WTC11 (cell line): ENCODE measurements around the gene HLA-DOB. TPM values are rescaled to one million over a fixed set of nuclear protein-coding genes. Genes with fewer than 3 reads are reported as not detected.

ENCODE experiments used
- ATAC-seq: fragments of 200-7000 bp; cut with Tn5 transposase; 2 replicates; pipeline ENCODE4 v1.10.0; 2021; ENCODE audit warnings: mild to moderate bottlenecking, moderate library complexity
- CTCF ChIA-PET: fragments of 300-600 bp; sonication (Branson Sonifier 250); formaldehyde crosslinking; loops from one replicate; lab custom pipeline; 2021; ENCODE audit warnings: antibody characterized with exemption; lab: Charles Lee
- POLR2A ChIA-PET: fragments of 350-600 bp; sonication (Branson Sonifier 250); formaldehyde crosslinking; loops from one replicate; lab custom pipeline; 2021; ENCODE audit warnings: antibody characterized with exemption; lab: Charles Lee
- DNase-seq: peaks from one replicate; pipeline ENCODE4 v3.0.0; 2021; ENCODE audit warnings: low spot score
- H3K27ac Mint-ChIP-seq: 2 replicates; pipeline ENCODE4 v1.8.0; 2021; ENCODE audit warnings: mixed read lengths
- H3K27me3 Mint-ChIP-seq: 2 replicates; pipeline ENCODE4 v1.8.0; 2021; ENCODE audit warnings: low read depth, mild to moderate bottlenecking, moderate library complexity, mixed read lengths
- H3K36me3 Mint-ChIP-seq: 2 replicates; pipeline ENCODE4 v1.8.0; 2021; ENCODE audit warnings: mixed read lengths
- H3K4me1 Mint-ChIP-seq: 2 replicates; pipeline ENCODE4 v1.8.0; 2022; ENCODE audit warnings: mixed read lengths
- H3K4me3 Mint-ChIP-seq: 2 replicates; pipeline ENCODE4 v1.8.0; 2021; ENCODE audit warnings: mild to moderate bottlenecking, moderate library complexity, mixed read lengths
- H3K9me3 Mint-ChIP-seq: 2 replicates; pipeline ENCODE4 v1.8.0; 2021; ENCODE audit warnings: mixed read lengths
- CREB1 ChIP-seq: sonication (generic); formaldehyde crosslinking; IDR thresholded peaks from 2 replicates; pipeline ENCODE4 v1.8.0; 2023; ENCODE audit warnings: mild to moderate bottlenecking, missing genetic modification reagents
- FOXK1 ChIP-seq: sonication (generic); formaldehyde crosslinking; IDR thresholded peaks from 2 replicates; pipeline ENCODE4 v1.8.0; 2022; ENCODE audit warnings: mild to moderate bottlenecking, moderate library complexity, missing genetic modification reagents
- GABPB1 ChIP-seq: sonication (generic); formaldehyde crosslinking; IDR thresholded peaks from 2 replicates; pipeline ENCODE4 v1.8.1; 2023; ENCODE audit warnings: mild to moderate bottlenecking, missing genetic modification reagents
- GTF2I ChIP-seq: fragments of 250-450 bp; sonication (Bioruptor Pico); conservative IDR thresholded peaks from 2 replicates; pipeline ENCODE4 v1.4.0; 2021; ENCODE audit warnings: mild to moderate bottlenecking
- JAZF1 ChIP-seq: fragments of 250-450 bp; sonication (Bioruptor Pico); IDR thresholded peaks from 2 replicates; pipeline ENCODE4 v1.9.0; 2021; ENCODE audit warnings: moderate library complexity, mild to moderate bottlenecking, inconsistent platforms
- KAT7 ChIP-seq: sonication (generic); formaldehyde crosslinking; IDR thresholded peaks from 2 replicates; pipeline ENCODE4 v1.8.1; 2023; ENCODE audit warnings: missing genetic modification reagents, mild to moderate bottlenecking, borderline replicate concordance
- MLX ChIP-seq: sonication (generic); formaldehyde crosslinking; IDR thresholded peaks from 2 replicates; pipeline ENCODE4 v1.8.1; 2023; ENCODE audit warnings: mild to moderate bottlenecking, missing genetic modification reagents, moderate library complexity
- MXD4 ChIP-seq: fragments of 250-450 bp; sonication (Bioruptor Pico); IDR thresholded peaks from 2 replicates; pipeline ENCODE4 v1.8.0; 2021; ENCODE audit warnings: mild to moderate bottlenecking, moderate library complexity, borderline replicate concordance
- MYBL2 ChIP-seq: sonication (generic); formaldehyde crosslinking; IDR thresholded peaks from 2 replicates; pipeline ENCODE4 v1.8.1; 2023; ENCODE audit warnings: mild to moderate bottlenecking, moderate library complexity, missing genetic modification reagents
- NFYB ChIP-seq: sonication (generic); formaldehyde crosslinking; conservative IDR thresholded peaks from 2 replicates; pipeline ENCODE4 v1.8.0; 2022; ENCODE audit warnings: low read depth, missing genetic modification reagents
- NR2C2 ChIP-seq: sonication (generic); formaldehyde crosslinking; IDR thresholded peaks from 2 replicates; pipeline ENCODE4 v1.8.0; 2022; ENCODE audit warnings: mild to moderate bottlenecking, missing genetic modification reagents
- NR3C1 ChIP-seq: sonication (generic); formaldehyde crosslinking; conservative IDR thresholded peaks from 2 replicates; pipeline ENCODE4 v1.8.1; 2023; ENCODE audit warnings: low read depth, mild to moderate bottlenecking, missing genetic modification reagents
- OVOL2 ChIP-seq: fragments of 250-450 bp; sonication (Bioruptor Pico); IDR thresholded peaks from 2 replicates; pipeline ENCODE4 v1.9.0; 2021; ENCODE audit warnings: mild to moderate bottlenecking, borderline replicate concordance
- SMAD3 ChIP-seq: sonication (generic); formaldehyde crosslinking; IDR thresholded peaks from 2 replicates; pipeline ENCODE4 v1.8.0; 2022; ENCODE audit warnings: missing genetic modification reagents, mild to moderate bottlenecking, borderline replicate concordance
- SMAD4 ChIP-seq: sonication (generic); formaldehyde crosslinking; IDR thresholded peaks from 2 replicates; pipeline ENCODE4 v1.8.0; 2022; ENCODE audit warnings: mild to moderate bottlenecking, missing genetic modification reagents
- SOX15 ChIP-seq: fragments of 250-450 bp; sonication (Bioruptor Pico); IDR thresholded peaks from 2 replicates; pipeline ENCODE4 v1.9.0; 2021; ENCODE audit warnings: mild to moderate bottlenecking
- SP1 ChIP-seq: sonication (generic); formaldehyde crosslinking; conservative IDR thresholded peaks from 2 replicates; pipeline ENCODE4 v1.8.1; 2022; ENCODE audit warnings: missing genetic modification reagents
- STAT6 ChIP-seq: sonication (generic); formaldehyde crosslinking; conservative IDR thresholded peaks from 2 replicates; pipeline ENCODE4 v1.8.1; 2023; ENCODE audit warnings: mild to moderate bottlenecking, low read depth, missing genetic modification reagents, moderate library complexity
- TEAD4 ChIP-seq: sonication (generic); formaldehyde crosslinking; IDR thresholded peaks from 2 replicates; pipeline ENCODE4 v1.8.0; 2022; ENCODE audit warnings: mild to moderate bottlenecking, missing genetic modification reagents
- ZNF121 ChIP-seq: sonication (generic); formaldehyde crosslinking; IDR thresholded peaks from 2 replicates; pipeline ENCODE4 v1.8.0; 2023; ENCODE audit warnings: missing genetic modification reagents
- ZNF138 ChIP-seq: sonication (generic); formaldehyde crosslinking; conservative IDR thresholded peaks from 2 replicates; pipeline ENCODE4 v1.8.1; 2022; ENCODE audit warnings: mild to moderate bottlenecking, moderate library complexity, missing genetic modification reagents
- ZNF232 ChIP-seq: sonication (generic); formaldehyde crosslinking; IDR thresholded peaks from 2 replicates; pipeline ENCODE4 v1.8.0; 2022; ENCODE audit warnings: mild to moderate bottlenecking, missing genetic modification reagents
- ZNF263 ChIP-seq: sonication (generic); formaldehyde crosslinking; IDR thresholded peaks from 2 replicates; pipeline ENCODE4 v1.8.1; 2022; ENCODE audit warnings: low read depth, mild to moderate bottlenecking, moderate library complexity, missing genetic modification reagents
- ZNF317 ChIP-seq: sonication (generic); formaldehyde crosslinking; IDR thresholded peaks from 2 replicates; pipeline ENCODE4 v1.8.1; 2023; ENCODE audit warnings: low read depth, mild to moderate bottlenecking, moderate library complexity, missing genetic modification reagents, borderline replicate concordance
- ZNF423 ChIP-seq: fragments of 250-450 bp; sonication (Bioruptor Pico); IDR thresholded peaks from 2 replicates; pipeline ENCODE4 v2.1.2; 2022; ENCODE audit warnings: mild to moderate bottlenecking, moderate library complexity
- total RNA-seq: library from RNA; stranded (reverse); gene quantifications from 3 replicates; pipeline ENCODE4 v1.2.3, GENCODE V29; 2021
- TF ChIP-seq, protein P1 (sequence below): sonication (generic); formaldehyde crosslinking; IDR thresholded peaks from 2 replicates; pipeline ENCODE4 v1.8.1; 2023; ENCODE audit warnings: mild to moderate bottlenecking, moderate library complexity, missing genetic modification reagents
- TF ChIP-seq, protein P2 (sequence below): sonication (generic); formaldehyde crosslinking; IDR thresholded peaks from 2 replicates; pipeline ENCODE4 v1.8.0; 2022; ENCODE audit warnings: mild to moderate bottlenecking, missing genetic modification reagents
- TF ChIP-seq, protein P3 (sequence below): sonication (generic); formaldehyde crosslinking; IDR thresholded peaks from 2 replicates; pipeline ENCODE4 v1.8.0; 2023; ENCODE audit warnings: mild to moderate bottlenecking, missing genetic modification reagents
- TF ChIP-seq, protein P4 (sequence below): sonication (generic); formaldehyde crosslinking; IDR thresholded peaks from 2 replicates; pipeline ENCODE4 v1.8.0; 2023; ENCODE audit warnings: missing genetic modification reagents

Gene HLA-DOB
- total RNA-seq, 1 experiment from 2014 or later, result 0.15 TPM

- TF ChIP-seq, protein P1, sequence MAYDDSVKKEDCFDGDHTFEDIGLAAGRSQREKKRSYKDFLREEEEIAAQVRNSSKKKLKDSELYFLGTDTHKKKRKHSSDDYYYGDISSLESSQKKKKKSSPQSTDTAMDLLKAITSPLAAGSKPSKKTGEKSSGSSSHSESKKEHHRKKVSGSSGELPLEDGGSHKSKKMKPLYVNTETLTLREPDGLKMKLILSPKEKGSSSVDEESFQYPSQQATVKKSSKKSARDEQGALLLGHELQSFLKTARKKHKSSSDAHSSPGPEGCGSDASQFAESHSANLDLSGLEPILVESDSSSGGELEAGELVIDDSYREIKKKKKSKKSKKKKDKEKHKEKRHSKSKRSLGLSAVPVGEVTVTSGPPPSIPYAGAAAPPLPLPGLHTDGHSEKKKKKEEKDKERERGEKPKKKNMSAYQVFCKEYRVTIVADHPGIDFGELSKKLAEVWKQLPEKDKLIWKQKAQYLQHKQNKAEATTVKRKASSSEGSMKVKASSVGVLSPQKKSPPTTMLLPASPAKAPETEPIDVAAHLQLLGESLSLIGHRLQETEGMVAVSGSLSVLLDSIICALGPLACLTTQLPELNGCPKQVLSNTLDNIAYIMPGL (CRISPR knock-in tag), result no peak
- TF ChIP-seq GABPB1, result no peak
- no peak for TF ChIP-seq NR2C2
- no peak for TF ChIP-seq ZNF232 (CRISPR knock-in tag)
Observed at GRCh38 chr6:32836873-32837272, 20.1 kb upstream of the HLA-DOB start (continued).

DNA sequence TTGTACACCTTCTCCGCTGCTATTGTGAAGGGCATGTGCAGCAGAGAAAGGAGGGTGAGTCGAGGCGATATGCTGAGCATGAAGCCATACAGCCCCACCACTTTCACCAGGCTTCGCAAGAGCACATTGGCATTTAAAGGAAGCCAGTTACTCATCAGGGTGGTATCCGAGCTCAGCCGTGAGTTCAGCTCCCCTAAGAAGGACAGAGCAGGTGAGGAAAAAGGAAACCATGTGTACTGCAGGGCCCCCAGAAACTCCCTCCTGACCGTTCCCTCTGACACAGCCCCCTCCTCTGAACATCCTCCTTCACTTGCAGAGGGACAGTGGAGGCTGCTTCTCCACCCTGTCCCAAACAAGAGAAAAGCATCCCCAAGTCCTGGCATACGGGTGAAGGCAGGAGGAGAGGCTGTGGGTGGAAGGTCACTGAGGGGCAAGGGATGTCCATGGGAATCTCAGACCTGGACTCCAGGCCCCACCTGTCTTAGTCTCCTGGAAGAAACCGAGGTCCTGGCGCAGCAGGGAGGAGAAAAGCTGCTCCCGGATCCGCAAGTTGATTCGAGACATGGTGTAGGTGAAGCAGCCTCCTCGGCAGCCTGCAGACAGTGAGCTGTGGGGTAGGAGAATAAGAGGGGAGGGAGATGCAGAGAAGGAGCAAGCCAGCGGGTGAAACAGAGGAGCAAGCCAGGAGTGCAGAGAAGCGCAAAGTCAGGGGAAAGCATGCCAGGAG is 18.5 kb upstream of the HLA-DOB start:
- Mint-ChIP-seq H3K4me1 (peaks cover 11% of the 10 kb centered on the region), H3K27ac (no peak overlapping the region)
- no peak for ATAC-seq

DNA sequence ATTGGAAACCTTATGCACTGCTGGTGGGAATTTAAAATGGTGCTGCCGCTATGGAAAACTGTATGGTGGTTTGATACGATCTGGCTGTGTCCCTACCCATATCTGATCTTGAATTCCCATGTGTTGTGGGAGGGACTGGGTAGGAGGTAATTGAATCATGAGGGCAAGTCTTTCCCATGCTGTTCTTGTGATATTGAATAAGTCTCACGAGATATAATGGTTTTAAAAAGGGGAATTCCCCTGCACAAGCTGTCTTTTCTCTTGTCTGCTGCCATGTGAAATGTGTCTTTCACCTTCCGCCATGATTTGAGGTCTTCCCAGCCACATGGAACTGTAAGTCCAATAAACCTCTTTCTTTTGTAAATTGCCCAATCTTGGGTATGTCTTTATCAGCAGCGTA is 16.9 kb upstream of the HLA-DOB start:
- peaks cover 11% of the 10 kb centered on the region for H3K4me1 Mint-ChIP-seq
- CTCF ChIA-PET, result no interaction called here
- POLR2A ChIA-PET, result no interaction called here
- TF ChIP-seq ZNF138 (CRISPR knock-in tag) (no peak), SP1 (no peak), ZNF121 (CRISPR knock-in tag) (no peak), KAT7 (CRISPR knock-in tag) (no peak), JAZF1 (CRISPR knock-in tag) (no peak), NR3C1 (CRISPR knock-in tag) (no peak), ZNF263 (no peak), MLX (CRISPR knock-in tag) (no peak), STAT6 (CRISPR knock-in tag) (no peak), OVOL2 (no peak), SMAD4 (no peak), ZNF423 (CRISPR knock-in tag) (no peak), FOXK1 (no peak), TEAD4 (no peak), MYBL2 (no peak), GTF2I (CRISPR knock-in tag) (no peak)
- TF ChIP-seq, protein P2, sequence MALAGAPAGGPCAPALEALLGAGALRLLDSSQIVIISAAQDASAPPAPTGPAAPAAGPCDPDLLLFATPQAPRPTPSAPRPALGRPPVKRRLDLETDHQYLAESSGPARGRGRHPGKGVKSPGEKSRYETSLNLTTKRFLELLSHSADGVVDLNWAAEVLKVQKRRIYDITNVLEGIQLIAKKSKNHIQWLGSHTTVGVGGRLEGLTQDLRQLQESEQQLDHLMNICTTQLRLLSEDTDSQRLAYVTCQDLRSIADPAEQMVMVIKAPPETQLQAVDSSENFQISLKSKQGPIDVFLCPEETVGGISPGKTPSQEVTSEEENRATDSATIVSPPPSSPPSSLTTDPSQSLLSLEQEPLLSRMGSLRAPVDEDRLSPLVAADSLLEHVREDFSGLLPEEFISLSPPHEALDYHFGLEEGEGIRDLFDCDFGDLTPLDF (CRISPR knock-in tag), result no peak
- TF ChIP-seq, protein P3, sequence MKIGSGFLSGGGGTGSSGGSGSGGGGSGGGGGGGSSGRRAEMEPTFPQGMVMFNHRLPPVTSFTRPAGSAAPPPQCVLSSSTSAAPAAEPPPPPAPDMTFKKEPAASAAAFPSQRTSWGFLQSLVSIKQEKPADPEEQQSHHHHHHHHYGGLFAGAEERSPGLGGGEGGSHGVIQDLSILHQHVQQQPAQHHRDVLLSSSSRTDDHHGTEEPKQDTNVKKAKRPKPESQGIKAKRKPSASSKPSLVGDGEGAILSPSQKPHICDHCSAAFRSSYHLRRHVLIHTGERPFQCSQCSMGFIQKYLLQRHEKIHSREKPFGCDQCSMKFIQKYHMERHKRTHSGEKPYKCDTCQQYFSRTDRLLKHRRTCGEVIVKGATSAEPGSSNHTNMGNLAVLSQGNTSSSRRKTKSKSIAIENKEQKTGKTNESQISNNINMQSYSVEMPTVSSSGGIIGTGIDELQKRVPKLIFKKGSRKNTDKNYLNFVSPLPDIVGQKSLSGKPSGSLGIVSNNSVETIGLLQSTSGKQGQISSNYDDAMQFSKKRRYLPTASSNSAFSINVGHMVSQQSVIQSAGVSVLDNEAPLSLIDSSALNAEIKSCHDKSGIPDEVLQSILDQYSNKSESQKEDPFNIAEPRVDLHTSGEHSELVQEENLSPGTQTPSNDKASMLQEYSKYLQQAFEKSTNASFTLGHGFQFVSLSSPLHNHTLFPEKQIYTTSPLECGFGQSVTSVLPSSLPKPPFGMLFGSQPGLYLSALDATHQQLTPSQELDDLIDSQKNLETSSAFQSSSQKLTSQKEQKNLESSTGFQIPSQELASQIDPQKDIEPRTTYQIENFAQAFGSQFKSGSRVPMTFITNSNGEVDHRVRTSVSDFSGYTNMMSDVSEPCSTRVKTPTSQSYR, result no peak

More for the DNA sequence above, 18.5 kb upstream of the HLA-DOB start:
- TF ChIP-seq, protein P4, sequence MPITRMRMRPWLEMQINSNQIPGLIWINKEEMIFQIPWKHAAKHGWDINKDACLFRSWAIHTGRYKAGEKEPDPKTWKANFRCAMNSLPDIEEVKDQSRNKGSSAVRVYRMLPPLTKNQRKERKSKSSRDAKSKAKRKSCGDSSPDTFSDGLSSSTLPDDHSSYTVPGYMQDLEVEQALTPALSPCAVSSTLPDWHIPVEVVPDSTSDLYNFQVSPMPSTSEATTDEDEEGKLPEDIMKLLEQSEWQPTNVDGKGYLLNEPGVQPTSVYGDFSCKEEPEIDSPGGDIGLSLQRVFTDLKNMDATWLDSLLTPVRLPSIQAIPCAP (CRISPR knock-in tag), result no peak
- TF ChIP-seq MXD4 (CRISPR knock-in tag) (no peak), SOX15 (CRISPR knock-in tag) (no peak), NFYB (CRISPR knock-in tag) (no peak), ZNF423 (CRISPR knock-in tag) (no peak), SMAD3 (CRISPR knock-in tag) (no peak), CREB1 (CRISPR knock-in tag) (no peak), ZNF317 (no peak)
- DNase-seq, result no peak
- H3K4me3 Mint-ChIP-seq, result no peak overlapping the region
- no peaks in the 10 kb centered on the region for H3K9me3 Mint-ChIP-seq
- POLR2A ChIA-PET, result no interaction called here
- H3K27me3 Mint-ChIP-seq, result peaks cover 25% of the 10 kb centered on the region
- CTCF ChIA-PET, result interaction anchor here (1.6 kb wide), 1 partner anchor 33 kb away, joined by 5 read pairs; no protein-coding TSS in a partner anchor
- H3K36me3 Mint-ChIP-seq, result peaks cover 2% of the 10 kb centered on the region; the same call in 1 of the 2 replicates

More for the DNA sequence above, 16.9 kb upstream of the HLA-DOB start:
- ATAC-seq (no peak), DNase-seq (no peak)
- no peak overlapping the region for H3K4me3 Mint-ChIP-seq
- H3K27ac Mint-ChIP-seq, result no peak overlapping the region
- H3K9me3 Mint-ChIP-seq, result no peaks in the 10 kb centered on the region
- peaks cover 7% of the 10 kb centered on the region; the same call in 1 of the 2 replicates for H3K36me3 Mint-ChIP-seq
- H3K27me3 Mint-ChIP-seq, result peaks cover 11% of the 10 kb centered on the region
